ENCODE data around the gene GPX4.

GRCh38 chr19:1122972-1123363, 19.2 kb downstream of the GPX4 start:
- TF ChIP-seq, protein P1, sequence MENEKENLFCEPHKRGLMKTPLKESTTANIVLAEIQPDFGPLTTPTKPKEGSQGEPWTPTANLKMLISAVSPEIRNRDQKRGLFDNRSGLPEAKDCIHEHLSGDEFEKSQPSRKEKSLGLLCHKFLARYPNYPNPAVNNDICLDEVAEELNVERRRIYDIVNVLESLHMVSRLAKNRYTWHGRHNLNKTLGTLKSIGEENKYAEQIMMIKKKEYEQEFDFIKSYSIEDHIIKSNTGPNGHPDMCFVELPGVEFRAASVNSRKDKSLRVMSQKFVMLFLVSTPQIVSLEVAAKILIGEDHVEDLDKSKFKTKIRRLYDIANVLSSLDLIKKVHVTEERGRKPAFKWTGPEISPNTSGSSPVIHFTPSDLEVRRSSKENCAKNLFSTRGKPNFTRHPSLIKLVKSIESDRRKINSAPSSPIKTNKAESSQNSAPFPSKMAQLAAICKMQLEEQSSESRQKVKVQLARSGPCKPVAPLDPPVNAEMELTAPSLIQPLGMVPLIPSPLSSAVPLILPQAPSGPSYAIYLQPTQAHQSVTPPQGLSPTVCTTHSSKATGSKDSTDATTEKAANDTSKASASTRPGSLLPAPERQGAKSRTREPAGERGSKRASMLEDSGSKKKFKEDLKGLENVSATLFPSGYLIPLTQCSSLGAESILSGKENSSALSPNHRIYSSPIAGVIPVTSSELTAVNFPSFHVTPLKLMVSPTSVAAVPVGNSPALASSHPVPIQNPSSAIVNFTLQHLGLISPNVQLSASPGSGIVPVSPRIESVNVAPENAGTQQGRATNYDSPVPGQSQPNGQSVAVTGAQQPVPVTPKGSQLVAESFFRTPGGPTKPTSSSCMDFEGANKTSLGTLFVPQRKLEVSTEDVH (IDR thresholded peaks at IDR 0.05; ENCODE audit: low read depth, partially characterized antibody), result peak; percentile 78
- TF ChIP-seq, protein P2, sequence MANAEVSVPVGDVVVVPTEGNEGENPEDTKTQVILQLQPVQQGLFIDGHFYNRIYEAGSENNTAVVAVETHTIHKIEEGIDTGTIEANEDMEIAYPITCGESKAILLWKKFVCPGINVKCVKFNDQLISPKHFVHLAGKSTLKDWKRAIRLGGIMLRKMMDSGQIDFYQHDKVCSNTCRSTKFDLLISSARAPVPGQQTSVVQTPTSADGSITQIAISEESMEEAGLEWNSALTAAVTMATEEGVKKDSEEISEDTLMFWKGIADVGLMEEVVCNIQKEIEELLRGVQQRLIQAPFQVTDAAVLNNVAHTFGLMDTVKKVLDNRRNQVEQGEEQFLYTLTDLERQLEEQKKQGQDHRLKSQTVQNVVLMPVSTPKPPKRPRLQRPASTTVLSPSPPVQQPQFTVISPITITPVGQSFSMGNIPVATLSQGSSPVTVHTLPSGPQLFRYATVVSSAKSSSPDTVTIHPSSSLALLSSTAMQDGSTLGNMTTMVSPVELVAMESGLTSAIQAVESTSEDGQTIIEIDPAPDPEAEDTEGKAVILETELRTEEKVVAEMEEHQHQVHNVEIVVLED (CRISPR knock-in tag; IDR thresholded peaks at IDR 0.05), result no peak
- TF ChIP-seq KLF10 (CRISPR knock-in tag; IDR thresholded peaks at IDR 0.05), result no peak
- TF ChIP-seq, protein P3, sequence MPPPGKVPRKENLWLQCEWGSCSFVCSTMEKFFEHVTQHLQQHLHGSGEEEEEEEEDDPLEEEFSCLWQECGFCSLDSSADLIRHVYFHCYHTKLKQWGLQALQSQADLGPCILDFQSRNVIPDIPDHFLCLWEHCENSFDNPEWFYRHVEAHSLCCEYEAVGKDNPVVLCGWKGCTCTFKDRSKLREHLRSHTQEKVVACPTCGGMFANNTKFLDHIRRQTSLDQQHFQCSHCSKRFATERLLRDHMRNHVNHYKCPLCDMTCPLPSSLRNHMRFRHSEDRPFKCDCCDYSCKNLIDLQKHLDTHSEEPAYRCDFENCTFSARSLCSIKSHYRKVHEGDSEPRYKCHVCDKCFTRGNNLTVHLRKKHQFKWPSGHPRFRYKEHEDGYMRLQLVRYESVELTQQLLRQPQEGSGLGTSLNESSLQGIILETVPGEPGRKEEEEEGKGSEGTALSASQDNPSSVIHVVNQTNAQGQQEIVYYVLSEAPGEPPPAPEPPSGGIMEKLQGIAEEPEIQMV (tag; conservative IDR thresholded peaks at IDR 0.05; ENCODE audit: low read depth), result no peak
- no peak for TF ChIP-seq ZBTB8A (IDR thresholded peaks at IDR 0.05; ENCODE audit: partially characterized antibody)
- TF ChIP-seq, protein P4, sequence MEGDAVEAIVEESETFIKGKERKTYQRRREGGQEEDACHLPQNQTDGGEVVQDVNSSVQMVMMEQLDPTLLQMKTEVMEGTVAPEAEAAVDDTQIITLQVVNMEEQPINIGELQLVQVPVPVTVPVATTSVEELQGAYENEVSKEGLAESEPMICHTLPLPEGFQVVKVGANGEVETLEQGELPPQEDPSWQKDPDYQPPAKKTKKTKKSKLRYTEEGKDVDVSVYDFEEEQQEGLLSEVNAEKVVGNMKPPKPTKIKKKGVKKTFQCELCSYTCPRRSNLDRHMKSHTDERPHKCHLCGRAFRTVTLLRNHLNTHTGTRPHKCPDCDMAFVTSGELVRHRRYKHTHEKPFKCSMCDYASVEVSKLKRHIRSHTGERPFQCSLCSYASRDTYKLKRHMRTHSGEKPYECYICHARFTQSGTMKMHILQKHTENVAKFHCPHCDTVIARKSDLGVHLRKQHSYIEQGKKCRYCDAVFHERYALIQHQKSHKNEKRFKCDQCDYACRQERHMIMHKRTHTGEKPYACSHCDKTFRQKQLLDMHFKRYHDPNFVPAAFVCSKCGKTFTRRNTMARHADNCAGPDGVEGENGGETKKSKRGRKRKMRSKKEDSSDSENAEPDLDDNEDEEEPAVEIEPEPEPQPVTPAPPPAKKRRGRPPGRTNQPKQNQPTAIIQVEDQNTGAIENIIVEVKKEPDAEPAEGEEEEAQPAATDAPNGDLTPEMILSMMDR (IDR thresholded peaks at IDR 0.05 in 2 of 3, conservative IDR thresholded peaks at IDR 0.05 in 1 of 3; ENCODE audit: insufficient read depth in 2 of 3, low read depth in 1 of 3, low read length in 3 of 3), result peak in 1 of 3 experiments; percentile 71; a peak in 2 of 6 replicates
- TF ChIP-seq COPS2 (conservative IDR thresholded peaks at IDR 0.05), result no peak
- TF ChIP-seq FOXA3 (CRISPR knock-in tag; conservative IDR thresholded peaks at IDR 0.05 in 1 of 2, IDR thresholded peaks at IDR 0.05 in 1 of 2), result no peak
- no peak for TF ChIP-seq NR1H2 (CRISPR knock-in tag; IDR thresholded peaks at IDR 0.05)
